ENCODE data around the gene PRKAG2. TPM values are rescaled to one million over a fixed set of nuclear protein-coding genes. Genes with fewer than 3 reads are reported as not detected.
A peak's percentile ranks its signal among the peaks of the same experiment; 100 is the strongest.

The PRKAG2 gene
- total and polyA plus RNA-seq, 8 donors: 19.9 to 302 (median 60.9) TPM

DNA sequence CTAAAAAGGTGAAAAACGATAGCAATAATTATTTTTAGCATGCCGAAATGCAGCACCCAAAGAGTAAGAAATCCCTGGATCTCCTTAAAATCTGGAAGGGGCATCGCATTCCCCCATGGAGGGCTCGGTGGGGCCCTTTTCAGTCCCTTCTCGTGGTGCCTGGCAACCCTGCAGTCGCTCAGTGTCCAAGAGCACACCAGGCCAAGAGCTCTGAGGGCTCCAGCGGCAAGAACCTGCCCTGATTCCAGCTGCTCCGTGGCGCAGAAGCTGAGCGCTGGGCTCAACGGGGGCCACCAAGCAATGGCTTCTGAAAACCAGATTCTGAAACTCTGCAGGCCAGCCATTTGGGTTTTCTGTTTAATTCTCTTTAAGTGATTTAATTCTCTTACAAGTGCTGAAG lies 131.2 kb downstream of the PRKAG2 start:
- Histone ChIP-seq H3K4me3 (no peak overlapping the region), H3K9me3 (no peaks in the 10 kb centered on the region), H3K27me3 (no peaks in the 10 kb centered on the region), H3K4me1 (peaks cover 25 to 39% (median 33%) of the 10 kb centered on the region in 4 donors), H3K27ac (peak overlapping the region in 4 of 5 donors; percentile 8 to 50 (median 29)), H3K36me3 (no peaks in the 10 kb centered on the region)
- DNase-seq: no peak
- intact Hi-C loops (cut with DNase I; ENCODE audit: low total_unique reads): no loop called here
- whole genome bisulfite sequencing, 5 donors: 73 to 90% (median 81%) methylated on average over 11 of the region's 11 CpGs
- TF ChIP-seq POLR2AphosphoS5 (IDR thresholded peaks at IDR 0.05): no peak
- TF ChIP-seq, protein P1, sequence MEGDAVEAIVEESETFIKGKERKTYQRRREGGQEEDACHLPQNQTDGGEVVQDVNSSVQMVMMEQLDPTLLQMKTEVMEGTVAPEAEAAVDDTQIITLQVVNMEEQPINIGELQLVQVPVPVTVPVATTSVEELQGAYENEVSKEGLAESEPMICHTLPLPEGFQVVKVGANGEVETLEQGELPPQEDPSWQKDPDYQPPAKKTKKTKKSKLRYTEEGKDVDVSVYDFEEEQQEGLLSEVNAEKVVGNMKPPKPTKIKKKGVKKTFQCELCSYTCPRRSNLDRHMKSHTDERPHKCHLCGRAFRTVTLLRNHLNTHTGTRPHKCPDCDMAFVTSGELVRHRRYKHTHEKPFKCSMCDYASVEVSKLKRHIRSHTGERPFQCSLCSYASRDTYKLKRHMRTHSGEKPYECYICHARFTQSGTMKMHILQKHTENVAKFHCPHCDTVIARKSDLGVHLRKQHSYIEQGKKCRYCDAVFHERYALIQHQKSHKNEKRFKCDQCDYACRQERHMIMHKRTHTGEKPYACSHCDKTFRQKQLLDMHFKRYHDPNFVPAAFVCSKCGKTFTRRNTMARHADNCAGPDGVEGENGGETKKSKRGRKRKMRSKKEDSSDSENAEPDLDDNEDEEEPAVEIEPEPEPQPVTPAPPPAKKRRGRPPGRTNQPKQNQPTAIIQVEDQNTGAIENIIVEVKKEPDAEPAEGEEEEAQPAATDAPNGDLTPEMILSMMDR (IDR thresholded peaks at IDR 0.05): peak in 1 of 7 experiments; percentile 0

DNA sequence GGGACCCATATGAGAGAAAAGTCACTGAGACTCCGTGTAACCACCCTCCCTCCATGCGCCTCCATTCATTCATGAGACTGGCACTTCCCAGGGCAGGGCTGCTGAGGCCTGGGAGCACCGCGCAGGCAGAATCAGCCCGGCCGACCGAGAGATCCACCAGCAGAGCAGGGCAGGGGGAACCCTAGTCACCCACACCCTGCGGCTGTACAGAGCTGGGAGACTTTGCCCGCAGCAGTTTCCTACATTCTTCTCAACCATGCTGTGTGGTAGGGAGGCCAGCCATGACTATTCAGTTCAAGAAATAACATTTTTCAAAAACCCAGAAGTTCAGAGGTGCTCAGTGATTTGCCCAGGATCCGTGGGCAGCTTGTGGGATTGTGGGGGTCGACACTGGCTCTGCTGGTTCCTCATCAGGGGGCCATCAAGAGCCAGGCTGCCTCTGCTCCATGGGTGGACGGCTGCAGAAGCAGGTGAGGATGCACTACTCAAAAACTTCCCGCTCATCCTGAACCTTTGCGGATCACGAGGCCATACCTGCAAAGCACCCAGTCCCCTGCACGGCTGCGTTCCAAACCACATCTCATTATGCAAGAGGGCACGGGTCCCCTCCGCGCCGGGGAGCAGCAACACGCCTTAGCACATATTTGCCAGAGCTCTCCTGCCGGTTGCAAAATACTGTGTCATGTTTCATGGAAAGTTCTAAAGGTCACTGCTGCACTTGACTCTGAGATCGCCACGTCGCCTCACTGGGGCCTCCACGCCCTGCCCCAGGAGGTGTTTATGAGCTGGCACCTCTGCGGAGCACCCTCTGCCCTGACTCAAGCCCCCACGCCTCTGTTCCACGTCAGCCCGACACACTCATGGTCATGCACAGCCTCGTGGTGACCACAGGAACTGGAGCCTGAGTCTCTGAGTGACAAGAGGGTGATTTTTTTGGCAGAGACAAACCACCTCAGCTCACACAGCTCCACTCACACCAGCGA lies 132.0 kb downstream of the PRKAG2 start:
- Histone ChIP-seq H3K36me3 (no peaks in the 10 kb centered on the region), H3K27me3 (no peaks in the 10 kb centered on the region), H3K27ac (peak overlapping the region; percentile 8 to 50 (median 18)), H3K4me1 (peaks cover 25 to 39% (median 33%) of the 10 kb centered on the region in 4 donors), H3K4me3 (no peak overlapping the region), H3K9me3 (no peaks in the 10 kb centered on the region)
- DNase-seq: peak; percentile 86 to 91
- intact Hi-C loops (cut with DNase I; ENCODE audit: low total_unique reads): no loop called here
- 48 to 62% (median 53%) methylated on average over 30 to 33 of the region's 33 CpGs for WGBS, 5 donors
- TF ChIP-seq POLR2A (IDR thresholded peaks at IDR 0.05): no peak
- TF ChIP-seq, protein P1 (IDR thresholded peaks at IDR 0.05): peak in 4 of 7 experiments; percentile 23 to 43 (median 36)
- peak in 2 of 3 donors; percentile 48 to 77 for TF ChIP-seq POLR2AphosphoS5 (IDR thresholded peaks at IDR 0.05)

DNA sequence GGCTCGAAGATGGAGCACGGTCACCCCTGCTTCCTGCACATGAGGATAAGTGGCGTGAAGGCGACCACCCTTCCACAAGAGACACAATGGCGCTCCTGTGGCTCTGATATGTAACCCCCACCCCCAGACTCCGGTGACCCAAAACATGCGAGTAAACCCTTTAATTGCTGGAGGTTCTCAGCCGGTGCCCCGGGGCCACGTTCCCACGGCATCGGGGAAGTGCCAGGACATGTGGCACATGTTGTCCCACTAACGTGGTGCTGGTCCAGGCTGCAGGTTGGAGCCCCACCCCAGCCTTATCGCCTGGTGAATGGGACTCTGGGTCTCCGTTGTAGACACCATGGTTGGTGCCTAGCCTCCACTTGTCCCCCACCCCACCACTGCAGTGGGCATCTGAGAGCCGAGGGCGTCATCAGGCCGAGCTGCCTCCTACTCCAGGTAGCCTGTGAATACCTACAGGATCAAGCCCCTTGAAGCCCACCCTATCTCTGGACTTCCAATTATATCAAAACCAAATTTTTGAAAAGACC lies 132.8 kb downstream of the PRKAG2 start:
- H3K9me3 ChIP-seq: no peaks in the 10 kb centered on the region
- 84 to 93% (median 91%) methylated on average over 16 to 18 of the region's 18 CpGs for WGBS, 5 donors
- intact Hi-C loops (cut with DNase I; ENCODE audit: low total_unique reads): no loop called here
- TF ChIP-seq POLR2A (IDR thresholded peaks at IDR 0.05) (no peak), POLR2AphosphoS5 (IDR thresholded peaks at IDR 0.05) (no peak), EP300 (IDR thresholded peaks at IDR 0.05) (no peak)
- TF ChIP-seq, protein P1 (IDR thresholded peaks at IDR 0.05): no peak
- no peak for DNase-seq
- H3K36me3 ChIP-seq: no peaks in the 10 kb centered on the region
- H3K27ac ChIP-seq: no peak overlapping the region
- no peak overlapping the region for H3K4me3 ChIP-seq
- H3K4me1 ChIP-seq: peaks cover 25 to 39% (median 33%) of the 10 kb centered on the region in 4 donors
- H3K27me3 ChIP-seq: no peaks in the 10 kb centered on the region

DNA sequence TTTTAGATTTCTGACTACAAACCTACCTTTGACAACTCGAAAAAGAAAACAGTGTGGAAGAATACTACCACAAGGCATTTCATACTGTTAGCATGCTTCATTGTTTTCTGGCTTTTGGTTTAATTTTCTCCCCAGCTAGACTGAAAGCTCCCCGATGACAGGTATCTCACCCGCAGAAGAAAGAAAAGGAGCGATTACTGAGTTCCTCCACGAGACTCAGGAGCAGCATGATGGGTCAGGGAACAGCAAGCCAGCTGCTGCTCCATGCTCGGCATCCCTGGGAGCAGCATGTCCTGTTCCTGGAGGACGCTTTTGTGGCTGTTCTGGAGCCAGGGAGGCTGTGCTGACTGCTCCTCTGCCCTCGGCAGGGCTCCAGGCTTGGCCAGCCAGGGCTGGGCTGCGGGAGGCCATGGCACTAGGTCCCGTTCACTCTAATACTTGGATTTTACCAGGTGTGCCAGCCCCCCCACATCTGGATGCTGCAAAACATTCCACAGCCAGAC lies 133.4 kb downstream of the PRKAG2 start:
- Histone ChIP-seq H3K27ac (peak overlapping the region in 2 of 5 donors; percentile 3 to 18), H3K4me1 (peaks cover 25 to 39% (median 33%) of the 10 kb centered on the region in 4 donors)
- WGBS, 5 donors: 54 to 80% (median 74%) methylated on average over 10 of the region's 10 CpGs

More for the DNA sequence above, 133.4 kb downstream of the PRKAG2 start:
- DNase-seq: no peak
- intact Hi-C loops (cut with DNase I; ENCODE audit: low total_unique reads): no loop called here
- Histone ChIP-seq H3K36me3 (no peaks in the 10 kb centered on the region), H3K27me3 (no peaks in the 10 kb centered on the region), H3K4me3 (no peak overlapping the region), H3K9me3 (no peaks in the 10 kb centered on the region)
- TF ChIP-seq POLR2AphosphoS5 (IDR thresholded peaks at IDR 0.05): no peak
- TF ChIP-seq, protein P1 (IDR thresholded peaks at IDR 0.05): no peak
- no peak for TF ChIP-seq EP300 (IDR thresholded peaks at IDR 0.05)
- no peak for TF ChIP-seq POLR2A (IDR thresholded peaks at IDR 0.05)
